Endothelial cell of umbilical vein (primary cell): ENCODE measurements around the gene PLB1. TPM values are rescaled to one million over a fixed set of nuclear protein-coding genes. Genes with fewer than 3 reads are reported as not detected.

Source experiments
- BruUV-seq: library from RNA; stranded (reverse); fragments of 400-500 nt; replicated peaks from 2 replicates; lab custom pipeline; 2021; lab: Mats Ljungman, UMichigan
- CTCF ChIA-PET: fragments of 300-600, 350-600 bp; sonication (Branson Sonifier 250); formaldehyde crosslinking; loops from one replicate; lab custom pipeline; 2021; ENCODE audit warnings: antibody characterized with exemption, inconsistent platforms; lab: Charles Lee
- POLR2A ChIA-PET: fragments of 300-600, 350-600 bp; sonication (Branson Sonifier 250); formaldehyde crosslinking; loops from one replicate; lab custom pipeline; 2021; ENCODE audit warnings: antibody characterized with exemption, inconsistent platforms; lab: Charles Lee
- DNase-seq: peaks from one replicate; pipeline ENCODE4 v3.0.0-alpha.2; 2011; ENCODE audit warnings: low read depth, low spot score
- FAIRE-seq: peaks from 2 replicates; lab custom pipeline; 2011; peaks lifted over from hg19 to GRCh38; lab: Jason Lieb, UNC
- H2AFZ ChIP-seq: 2 replicates; pipeline ENCODE4 v1.6.0; 2012; ENCODE audit warnings: low read depth, low read length, control low read depth, inconsistent platforms
- H3K27ac ChIP-seq: 2 replicates; pipeline ENCODE4 v1.5.1; 2011; ENCODE audit warnings: low read depth, mild to moderate bottlenecking, control low read depth, low read length, moderate library complexity; ENCODE audit not compliant: insufficient read depth
- H3K27me3 ChIP-seq, 2 experiments: 2 replicates each; pipeline versions ENCODE4 v1.6.0 to v1.6.1; 2011; ENCODE audit warnings: low read length in 2 of 2, mixed read lengths in 1 of 2; ENCODE audit not compliant: control insufficient read depth in 2 of 2, insufficient read depth in 2 of 2
- H3K36me3 ChIP-seq, 2 experiments: 2 replicates in 1 of 2; 3 replicates in 1 of 2; pipeline ENCODE4 v1.5.1; 2011; ENCODE audit warnings: low read length in 2 of 2, mild to moderate bottlenecking in 1 of 2, moderate library complexity in 1 of 2; ENCODE audit not compliant: control insufficient read depth in 2 of 2, insufficient read depth in 2 of 2; ENCODE audit errors: extremely low read depth in 1 of 2
- H3K4me1 ChIP-seq: 3 replicates; pipeline ENCODE4 v1.5.1; 2011; ENCODE audit warnings: mild to moderate bottlenecking, low read length; ENCODE audit not compliant: control insufficient read depth, insufficient read depth; ENCODE audit errors: extremely low read depth
- H3K4me2 ChIP-seq: 2 replicates; pipeline ENCODE4 v1.6.1; 2011; ENCODE audit warnings: low read length, control low read depth, mixed read lengths; ENCODE audit not compliant: insufficient read depth
- H3K4me3 ChIP-seq, 3 experiments: fragments of 200-600 bp in 1 of 3; sonication (generic), shearing (Covaris generic) in 1 of 3; replicated peaks in 1 of 3; 2 replicates each; pipeline ENCODE4 v1.5.1; 2011 to 2016; ENCODE audit warnings: control low read depth in 3 of 3, low read length in 3 of 3, mild to moderate bottlenecking in 2 of 3, inconsistent platforms in 1 of 3, low read depth in 1 of 3, moderate library complexity in 1 of 3; ENCODE audit not compliant: insufficient read depth in 1 of 3
- H3K79me2 ChIP-seq: 2 replicates; pipeline ENCODE4 v1.6.0; 2012; ENCODE audit warnings: low read length, inconsistent platforms; ENCODE audit not compliant: control insufficient read depth, insufficient read depth
- H3K9ac ChIP-seq: replicated peaks from 2 replicates; pipeline ENCODE3; 2011; ENCODE audit warnings: low read length, control low read depth; ENCODE audit not compliant: insufficient read depth; ENCODE audit errors: extremely low read depth
- H3K9me1 ChIP-seq: replicated peaks from 3 replicates; pipeline ENCODE4 v1.6.0; 2011; ENCODE audit warnings: mild to moderate bottlenecking, low read length; ENCODE audit not compliant: control insufficient read depth, insufficient read depth; ENCODE audit errors: extremely low read depth
- H3K9me3 ChIP-seq: replicated peaks from 2 replicates; pipeline ENCODE4 v1.5.1; 2012; ENCODE audit warnings: low read length, inconsistent platforms; ENCODE audit not compliant: control insufficient read depth, insufficient read depth
- H4K20me1 ChIP-seq: replicated peaks from 2 replicates; pipeline ENCODE3; 2011; ENCODE audit warnings: mild to moderate bottlenecking, low read length; ENCODE audit not compliant: control insufficient read depth, insufficient read depth; ENCODE audit errors: extremely low read depth
- CTCF ChIP-seq, 2 donors: IDR thresholded peaks; 1 replicate in 1 of 2; 2 replicates in 1 of 2; pipeline ENCODE4 v1.5.1; 2011; ENCODE audit warnings: low read length in 2 of 2, mild to moderate bottlenecking in 2 of 2, moderate library complexity in 2 of 2, control low read depth in 1 of 2, inconsistent platforms in 1 of 2, low read depth in 1 of 2; ENCODE audit not compliant: insufficient read depth in 1 of 2; ENCODE audit errors: extremely low read depth in 1 of 2
- EZH2 ChIP-seq: IDR thresholded peaks from 2 replicates; pipeline ENCODE4 v1.6.1; 2012; ENCODE audit warnings: borderline replicate concordance, low read depth, mild to moderate bottlenecking, moderate library complexity, low read length, inconsistent platforms; ENCODE audit not compliant: severe bottlenecking
- FOS ChIP-seq: IDR thresholded peaks from 2 replicates; pipeline ENCODE4 v1.6.1; 2011; ENCODE audit warnings: mild to moderate bottlenecking, low read length, moderate library complexity, borderline replicate concordance; ENCODE audit not compliant: insufficient read depth
- GATA2 ChIP-seq: IDR thresholded peaks from 2 replicates; pipeline ENCODE4 v1.7.0; 2011; ENCODE audit warnings: low read depth, mild to moderate bottlenecking, moderate library complexity, mixed read lengths, low read length; ENCODE audit not compliant: insufficient read length, insufficient read depth
- JUN ChIP-seq: IDR thresholded peaks from 2 replicates; pipeline ENCODE4 v1.6.1; 2011; ENCODE audit warnings: borderline replicate concordance, low read depth; ENCODE audit not compliant: insufficient read length, insufficient read depth
- MAX ChIP-seq: IDR thresholded peaks from 2 replicates; pipeline ENCODE4 v1.6.1; 2011; ENCODE audit not compliant: insufficient read depth, insufficient read length
- MYC ChIP-seq: IDR thresholded peaks from one replicate; pipeline ENCODE4 v1.6.1; 2011; ENCODE audit warnings: mild to moderate bottlenecking, low read depth, low read length
- POLR2A ChIP-seq: IDR thresholded peaks from 2 replicates; pipeline ENCODE4 v1.6.1; 2012; ENCODE audit warnings: low read depth, mild to moderate bottlenecking, control low read depth, low read length
- POLR2AphosphoS5 ChIP-seq: IDR thresholded peaks from 2 replicates; pipeline ENCODE4 v1.6.1; 2012; ENCODE audit warnings: low read depth, mild to moderate bottlenecking, control low read depth, low read length, moderate library complexity; ENCODE audit not compliant: insufficient read depth
- dilution Hi-C: fragments of 300-500 bp; cut with MboI; formaldehyde crosslinking; loops from one replicate; pipeline ENCODE4 v1.15.0; 2019; ENCODE audit warnings: low sequenced_read_pairs; ENCODE audit not compliant: extremely low pct_ligation_motif_present
- intact Hi-C: fragments of 100-400 bp; cut with micrococcal nuclease; formaldehyde crosslinking; loops from one replicate; pipeline ENCODE4 v1.10.0; 2022
- polyA plus RNA-seq, 4 experiments: library from polyadenylated mRNA; depleted of rRNA in 3 of 4; stranded (reverse) in 3 of 4; unstranded in 1 of 4; fragments of >200 nt; gene quantifications; 2 replicates each; pipeline versions ENCODE4 v1.2.1 to v1.2.3, GENCODE V29; 2011 to 2012; ENCODE audit warnings: missing spikeins in 1 of 4
- total RNA-seq: library from RNA; stranded (reverse); gene quantifications from 2 replicates; pipeline ENCODE4 v1.2.3, GENCODE V29; 2021

The PLB1 gene
- total and polyA plus RNA-seq, 2 donors (not counting 3 experiments of a cell fraction or from before 2014, with no cell fraction given) = 0.75 to 0.80 TPM

GRCh38 chr2:28563869-28564268 lies 68.0 kb downstream of the PLB1 start:
- ChIA-PET POLR2A (no interaction called here), CTCF (no interaction called here)
- H2AFZ ChIP-seq = no peak overlapping the region
- no peaks in the 10 kb centered on the region for H4K20me1 ChIP-seq
- dilution Hi-C loops = no loop called here
- H3K9me1 ChIP-seq = no peaks in the 10 kb centered on the region
- H3K4me2 ChIP-seq = no peak overlapping the region
- no peaks in the 10 kb centered on the region for H3K36me3 ChIP-seq
- H3K79me2 ChIP-seq = no peaks in the 10 kb centered on the region
- DNase-seq (no peak), FAIRE-seq (no peak)
- H3K27ac ChIP-seq = no peak overlapping the region
- no peak overlapping the region for H3K4me3 ChIP-seq
- no peak for TF ChIP-seq EZH2
- no peak for TF ChIP-seq POLR2AphosphoS5
- TF ChIP-seq FOS = no peak
- TF ChIP-seq JUN = no peak
- TF ChIP-seq MAX = no peak
- TF ChIP-seq POLR2A = no peak
- TF ChIP-seq CTCF (IDR thresholded peaks at IDR 0.05; ENCODE audit: extremely low read depth in 1 of 2, insufficient read depth in 1 of 2, low read depth in 1 of 2, low read length in 2 of 2) = no peak
- TF ChIP-seq GATA2 = no peak
- no peak for TF ChIP-seq MYC
- no TSS peak for BruUV-seq
- H3K9me3 ChIP-seq = no peaks in the 10 kb centered on the region
- H3K4me1 ChIP-seq = peaks cover 2% of the 10 kb centered on the region
- H3K27me3 ChIP-seq = no peaks in the 10 kb centered on the region
- H3K9ac ChIP-seq = no peak overlapping the region
- intact Hi-C loops = loop anchor here (10.0 kb wide), 1 partner anchor 809 kb away; no protein-coding TSS in a partner anchor
